Measurements from ENCODE around the gene PGGT1B.

PGGT1B gene

GRCh38 chr5:115271295-115272050, 8.8 kb upstream of the PGGT1B start:
- H3K27me3 ChIP-seq (replicated peaks; ENCODE audit: control insufficient read depth, insufficient read depth, low read length): no peaks in the 10 kb centered on the region
- TF ChIP-seq CTCF (IDR thresholded peaks at IDR 0.05; ENCODE audit: insufficient read depth, low read length, poor library complexity, severe bottlenecking): no peak
- H3K4me3 ChIP-seq (replicated peaks; ENCODE audit: low read depth, low read length): no peak overlapping the region
- H3K36me3 ChIP-seq (ENCODE audit: control insufficient read depth, insufficient read depth, low read length): no peaks in the 10 kb centered on the region
- no peak for DNase-seq (ENCODE audit: extremely low read depth, insufficient read length)

GRCh38 chr5:115267617-115268016, 4.9 kb upstream of the PGGT1B start:
- DNase-seq (ENCODE audit: extremely low read depth, insufficient read length): no peak
- no peaks in the 10 kb centered on the region for H3K27me3 ChIP-seq (replicated peaks; ENCODE audit: control insufficient read depth, insufficient read depth, low read length)
- no peaks in the 10 kb centered on the region for H3K36me3 ChIP-seq (ENCODE audit: control insufficient read depth, insufficient read depth, low read length)
- H3K4me3 ChIP-seq (replicated peaks; ENCODE audit: low read depth, low read length): no peak overlapping the region
- TF ChIP-seq CTCF (IDR thresholded peaks at IDR 0.05; ENCODE audit: insufficient read depth, low read length, poor library complexity, severe bottlenecking): no peak

- no peaks in the 10 kb centered on the region for H3K27me3 ChIP-seq (replicated peaks; ENCODE audit: control insufficient read depth, insufficient read depth, low read length)
- no peak for TF ChIP-seq CTCF (IDR thresholded peaks at IDR 0.05; ENCODE audit: insufficient read depth, low read length, poor library complexity, severe bottlenecking)
- no peak for DNase-seq (ENCODE audit: extremely low read depth, insufficient read length)
- H3K4me3 ChIP-seq (replicated peaks; ENCODE audit: low read depth, low read length): no peak overlapping the region
- H3K36me3 ChIP-seq (ENCODE audit: control insufficient read depth, insufficient read depth, low read length): no peaks in the 10 kb centered on the region
Observed at GRCh38 chr5:115265220-115265619, 2.5 kb upstream of the PGGT1B start.

GRCh38 chr5:115264786-115265185, 2.1 kb upstream of the PGGT1B start:
- Histone ChIP-seq H3K27me3 (replicated peaks; ENCODE audit: control insufficient read depth, insufficient read depth, low read length) (no peaks in the 10 kb centered on the region), H3K4me3 (replicated peaks; ENCODE audit: low read depth, low read length) (no peak overlapping the region), H3K36me3 (ENCODE audit: control insufficient read depth, insufficient read depth, low read length) (no peaks in the 10 kb centered on the region)
- no peak for TF ChIP-seq CTCF (IDR thresholded peaks at IDR 0.05; ENCODE audit: insufficient read depth, low read length, poor library complexity, severe bottlenecking)
- no peak for DNase-seq (ENCODE audit: extremely low read depth, insufficient read length)

GRCh38 chr5:115263078-115263380, 352 bp upstream of the PGGT1B start:
- DNase-seq (ENCODE audit: extremely low read depth, insufficient read length): no peak
- no peaks in the 10 kb centered on the region for H3K27me3 ChIP-seq (replicated peaks; ENCODE audit: control insufficient read depth, insufficient read depth, low read length)
- TF ChIP-seq CTCF (IDR thresholded peaks at IDR 0.05; ENCODE audit: insufficient read depth, low read length, poor library complexity, severe bottlenecking): no peak
- no peaks in the 10 kb centered on the region for H3K36me3 ChIP-seq (ENCODE audit: control insufficient read depth, insufficient read depth, low read length)
- peak overlapping the region; percentile 96 for H3K4me3 ChIP-seq (replicated peaks; ENCODE audit: low read depth, low read length)

- DNase-seq (ENCODE audit: extremely low read depth, insufficient read length): no peak
Observed at GRCh38 chr5:115262011-115262320, 711 bp downstream of the PGGT1B start.

More at GRCh38 chr5:115262011-115262320, 711 bp downstream of the PGGT1B start:
- Histone ChIP-seq H3K27me3 (replicated peaks; ENCODE audit: control insufficient read depth, insufficient read depth, low read length) (no peaks in the 10 kb centered on the region), H3K4me3 (replicated peaks; ENCODE audit: low read depth, low read length) (peak overlapping the region; percentile 96), H3K36me3 (ENCODE audit: control insufficient read depth, insufficient read depth, low read length) (no peaks in the 10 kb centered on the region)
- TF ChIP-seq CTCF (IDR thresholded peaks at IDR 0.05; ENCODE audit: insufficient read depth, low read length, poor library complexity, severe bottlenecking): no peak
